Activated B cell treated with CpG ODN at 0.5 μM for 24 hours (primary cell): Measurements from ENCODE around the gene AAMP. TPM values are rescaled to one million over a fixed set of nuclear protein-coding genes. Genes with fewer than 3 reads are reported as not detected.
"Not testable (repeated sequence)": the region's sequence is repeated elsewhere in the genome, so short reads cannot be mapped to it uniquely, and the experiment has no call there.

Source experiments
- ATAC-seq: fragments of 200-7000 bp; cut with Tn5 transposase; one replicate; pipeline ENCODE4 v1.10.0; 2021; ENCODE audit warnings: low read depth, mild to moderate bottlenecking, moderate library complexity
- CTCF ChIA-PET: fragments of 350-600 bp; sonication (Branson Sonifier 250); formaldehyde crosslinking; loops from one replicate; lab custom pipeline; 2021; ENCODE audit warnings: antibody characterized with exemption; lab: Charles Lee
- POLR2A ChIA-PET: fragments of 350-600 bp; sonication (Branson Sonifier 250); formaldehyde crosslinking; loops from one replicate; lab custom pipeline; 2021; ENCODE audit warnings: antibody characterized with exemption; lab: Charles Lee
- DNase-seq: peaks from one replicate; pipeline ENCODE4 v3.0.0; 2022
- H3K27ac Mint-ChIP-seq: one replicate; pipeline ENCODE4 v1.8.0; 2020; ENCODE audit warnings: mixed read lengths
- H3K27me3 Mint-ChIP-seq: one replicate; pipeline ENCODE4 v1.8.0; 2021; ENCODE audit warnings: mixed read lengths
- H3K36me3 Mint-ChIP-seq: one replicate; pipeline ENCODE4 v1.8.0; 2021; ENCODE audit warnings: low read depth, mixed read lengths
- H3K4me1 Mint-ChIP-seq: one replicate; pipeline ENCODE4 v1.8.0; 2021; ENCODE audit warnings: mixed read lengths
- H3K4me3 Mint-ChIP-seq: one replicate; pipeline ENCODE4 v1.8.0; 2020; ENCODE audit warnings: mild to moderate bottlenecking, mixed read lengths
- H3K9me3 Mint-ChIP-seq: one replicate; pipeline ENCODE4 v1.8.0; 2020; ENCODE audit warnings: mixed read lengths
- CTCF ChIP-seq: fragments of 200-600 bp; IDR thresholded peaks from one replicate; pipeline ENCODE4 v1.8.0; 2022; ENCODE audit warnings: antibody characterized with exemption, mild to moderate bottlenecking
- intact Hi-C: fragments of 100-400 bp; cut with micrococcal nuclease; formaldehyde crosslinking; loops from one replicate; pipeline ENCODE4 v1.15.1; 2024
- total RNA-seq: library from RNA; stranded (reverse); gene quantifications from 2 replicates; pipeline ENCODE4 v1.2.3, GENCODE V29; 2022

AAMP gene
- 63.4 and 63.6 TPM in 2 replicates for total RNA-seq

GRCh38 chr2:218269900-218270720 lies at the start of gene AAMP, which contains the start of gene PNKD:
Gene AAMP, minus strand, starts transcription at chr2:218270137. Its CDS starts 51 bp downstream, at chr2:218270086.
Gene PNKD, plus strand, starts transcription at chr2:218270519. Its CDS starts 17 bp downstream, at chr2:218270536.
- H3K27ac Mint-ChIP-seq: peak within 1 kb of the TSS; percentile 88
- H3K27me3 Mint-ChIP-seq: no peaks in the 10 kb centered on the region
- H3K36me3 Mint-ChIP-seq: peaks cover 56% of the 10 kb centered on the region
- ATAC-seq (peak; percentile 83), DNase-seq (peak; percentile 100)
- ChIA-PET CTCF (interaction anchor here (1.0 to 7.5 kb wide), 5 partner anchors 12 to 126 kb away, joined by 3 to 138 read pairs (median 29); partner anchors contain the start of genes ARPC2, CATIP and TMBIM1), POLR2A (interaction anchor here (0.6 to 7.3 kb wide), 17 partner anchors 9 to 626 kb away, joined by 3 to 97 read pairs (median 8); partner anchors contain the start of genes ARPC2, CATIP, CTDSP1 and GPBAR1)
- TF ChIP-seq CTCF: no peak
- intact Hi-C loops: loop anchor here (1.0 to 5.0 kb wide), 9 partner anchors 13 to 1118 kb away; partner anchors contain the start of genes ARPC2, BCS1L, CNOT9 and CNPPD1
- no peaks in the 10 kb centered on the region for H3K9me3 Mint-ChIP-seq
- peak within 1 kb of the TSS; percentile 93 for H3K4me3 Mint-ChIP-seq
- H3K4me1 Mint-ChIP-seq: peaks cover 67% of the 10 kb centered on the region

GRCh38 chr2:218318241-218318640 lies 48.3 kb upstream of the AAMP start:
- POLR2A ChIA-PET: no interaction called here
- CTCF ChIA-PET: no interaction called here
- H3K36me3 Mint-ChIP-seq: no peaks in the 10 kb centered on the region
- H3K27me3 Mint-ChIP-seq: no peaks in the 10 kb centered on the region
- intact Hi-C loops: no loop called here
- H3K27ac Mint-ChIP-seq: no peak overlapping the region
- TF ChIP-seq CTCF: no peak
- H3K9me3 Mint-ChIP-seq: no peaks in the 10 kb centered on the region
- DNase-seq (no peak), ATAC-seq (no peak)
- H3K4me1 Mint-ChIP-seq: peaks cover 33% of the 10 kb centered on the region
- H3K4me3 Mint-ChIP-seq: no peak overlapping the region

GRCh38 chr2:218317835-218318234 lies 47.9 kb upstream of the AAMP start:
- no peak for TF ChIP-seq CTCF
- intact Hi-C loops: no loop called here
- DNase-seq: no peak
- H3K27me3 Mint-ChIP-seq: no peaks in the 10 kb centered on the region
- H3K4me1 Mint-ChIP-seq: peaks cover 33% of the 10 kb centered on the region
- H3K4me3 Mint-ChIP-seq: no peak overlapping the region
- H3K9me3 Mint-ChIP-seq: no peaks in the 10 kb centered on the region
- CTCF ChIA-PET: no interaction called here
- no peak for ATAC-seq
- POLR2A ChIA-PET: no interaction called here
- H3K36me3 Mint-ChIP-seq: no peaks in the 10 kb centered on the region
- H3K27ac Mint-ChIP-seq: no peak overlapping the region

GRCh38 chr2:218317303-218317630 lies 47.3 kb upstream of the AAMP start:
- Mint-ChIP-seq H3K27ac (no peak overlapping the region), H3K27me3 (no peaks in the 10 kb centered on the region), H3K9me3 (no peaks in the 10 kb centered on the region), H3K4me1 (peaks cover 28% of the 10 kb centered on the region), H3K36me3 (no peaks in the 10 kb centered on the region), H3K4me3 (no peak overlapping the region)
- POLR2A ChIA-PET: no interaction called here
- DNase-seq: no peak
- ATAC-seq: no peak
- CTCF ChIA-PET: no interaction called here
- intact Hi-C loops: no loop called here
- TF ChIP-seq CTCF: no peak

GRCh38 chr2:218315397-218315796 lies 45.5 kb upstream of the AAMP start:
- Mint-ChIP-seq H3K27ac (no peak overlapping the region), H3K27me3 (no peaks in the 10 kb centered on the region), H3K4me1 (peaks cover 12% of the 10 kb centered on the region), H3K36me3 (no peaks in the 10 kb centered on the region), H3K4me3 (no peak overlapping the region), H3K9me3 (no peaks in the 10 kb centered on the region)
- CTCF ChIA-PET: no interaction called here
- no peak for TF ChIP-seq CTCF
- POLR2A ChIA-PET: no interaction called here
- intact Hi-C loops: no loop called here
- ATAC-seq (no peak), DNase-seq (no peak)

- intact Hi-C loops, H3K4me3 Mint-ChIP-seq, ATAC-seq, DNase-seq, H3K36me3 Mint-ChIP-seq, H3K4me1 Mint-ChIP-seq, H3K27ac Mint-ChIP-seq, H3K9me3 Mint-ChIP-seq, CTCF ChIA-PET, H3K27me3 Mint-ChIP-seq: not testable (repeated sequence)
- POLR2A ChIA-PET: interaction anchor here (0.6 kb wide), 1 partner anchor 537 kb away, joined by 3 read pairs; no protein-coding TSS in a partner anchor
Measured at GRCh38 chr2:218314764-218315163, 44.8 kb upstream of the AAMP start.
